ENCODE data around the gene KAT2B. TPM values are rescaled to one million over a fixed set of nuclear protein-coding genes. Genes with fewer than 3 reads are reported as not detected.

Gene KAT2B
- total and polyA plus RNA-seq, 2 of the 8 experiments (the other 6 are each of a cell fraction or from before 2014, with no cell fraction given): 0.24 to 0.91 TPM

DNA sequence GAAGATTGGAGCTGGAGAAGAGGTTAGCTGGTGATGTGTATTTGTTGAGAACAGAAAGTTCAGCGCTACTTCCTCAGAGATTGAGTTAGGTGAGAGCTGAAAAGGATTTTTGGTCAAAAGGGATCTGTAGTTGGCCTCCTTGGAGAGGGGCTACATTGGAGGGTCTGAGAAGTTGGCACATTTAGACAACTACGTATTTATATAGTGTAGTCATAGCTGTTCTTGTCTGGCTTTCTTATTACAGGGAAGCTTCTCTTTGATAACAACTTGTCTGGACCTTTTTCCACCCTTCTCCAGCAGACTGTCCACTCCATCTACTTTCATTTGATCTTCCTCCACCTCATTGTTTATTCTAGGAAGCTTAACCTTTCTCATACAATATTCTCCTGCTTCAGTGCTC, 43.7 kb downstream of the KAT2B start:
- no peaks in the 10 kb centered on the region for H3K79me1 ChIP-seq (ENCODE audit: low read depth, low read length)
- H2BK15ac ChIP-seq (ENCODE audit: low read length): no peak overlapping the region
- H3K18ac ChIP-seq (ENCODE audit: extremely low read depth, low read length): no peak overlapping the region
- no peak overlapping the region for H3K14ac ChIP-seq (ENCODE audit: insufficient read length)
- H2BK20ac ChIP-seq (ENCODE audit: low read length): no peak overlapping the region
- no peaks in the 10 kb centered on the region for H3K23me2 ChIP-seq (ENCODE audit: low read depth, low read length)
- no peak overlapping the region for H3K23ac ChIP-seq (ENCODE audit: insufficient read length)
- H3K4me3 ChIP-seq (ENCODE audit: extremely low read depth in 1 of 4, insufficient read depth in 2 of 4, low read depth in 3 of 4, low read length in 4 of 4): no peak overlapping the region
- no peak overlapping the region for H4K5ac ChIP-seq (ENCODE audit: insufficient read length, low read depth, low read length)
- ChIA-PET CTCF (ENCODE audit: partially characterized antibody) (interaction anchor here (0.6 to 1.2 kb wide), 2 partner anchors 10 to 199 kb away, joined by 4 to 5 read pairs; no protein-coding TSS in a partner anchor), POLR2A (ENCODE audit: partially characterized antibody) (no interaction called here)
- no peak overlapping the region for H2AK5ac ChIP-seq (ENCODE audit: low read depth, low read length)
- no peak overlapping the region for H3K27ac ChIP-seq (ENCODE audit: low read depth, low read length)
- DNase-seq (ENCODE audit: low read depth in 1 of 2, low spot score in 2 of 2): no peak
- FAIRE-seq: no peak
- no peak overlapping the region for H4K8ac ChIP-seq (ENCODE audit: extremely low read depth, insufficient read depth, low read length)
- H3K4me1 ChIP-seq (replicated peaks in 1 of 4; ENCODE audit: control insufficient read depth in 3 of 4, insufficient read depth in 4 of 4, low read length in 3 of 4): no peaks in the 10 kb centered on the region
- H3K4ac ChIP-seq (replicated peaks; ENCODE audit: insufficient read length, low read depth, low read length): no peak overlapping the region
- H3K9me3 ChIP-seq (ENCODE audit: insufficient read depth in 2 of 2, low read depth in 1 of 2, low read length in 1 of 2): no peaks in the 10 kb centered on the region
- TF ChIP-seq, protein P1, sequence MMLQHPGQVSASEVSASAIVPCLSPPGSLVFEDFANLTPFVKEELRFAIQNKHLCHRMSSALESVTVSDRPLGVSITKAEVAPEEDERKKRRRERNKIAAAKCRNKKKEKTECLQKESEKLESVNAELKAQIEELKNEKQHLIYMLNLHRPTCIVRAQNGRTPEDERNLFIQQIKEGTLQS (IDR thresholded peaks at IDR 0.05; ENCODE audit: insufficient read depth, low read depth, low read length): no peak
- TF ChIP-seq RXRA (IDR thresholded peaks at IDR 0.05; ENCODE audit: insufficient read depth, low read depth, low read length): no peak
- no peak for TF ChIP-seq FOSL1 (IDR thresholded peaks at IDR 0.05; ENCODE audit: insufficient read depth, low read depth, low read length)
- no peak for TF ChIP-seq PHF8 (conservative IDR thresholded peaks at IDR 0.05; ENCODE audit: low read depth, low read length)
- no peak for TF ChIP-seq GABPA (IDR thresholded peaks at IDR 0.05; ENCODE audit: borderline replicate concordance, insufficient read depth, low read length)
- no peak for TF ChIP-seq POLR2A (IDR thresholded peaks at IDR 0.05; ENCODE audit: control extremely low read depth in 1 of 2, low read depth in 2 of 2, low read length in 2 of 2)
- TF ChIP-seq RFX5 (IDR thresholded peaks at IDR 0.05; ENCODE audit: borderline replicate concordance, low read depth, low read length): no peak
- TF ChIP-seq CTBP2 (IDR thresholded peaks at IDR 0.05; ENCODE audit: borderline replicate concordance, insufficient read depth, insufficient read length, low read length): no peak
- TF ChIP-seq NRF1 (IDR thresholded peaks at IDR 0.05; ENCODE audit: low read depth, low read length): no peak
- H3K27me3 ChIP-seq (replicated peaks in 1 of 4; ENCODE audit: control insufficient read depth in 3 of 4, extremely low read depth in 1 of 4, insufficient read depth in 3 of 4, low read length in 3 of 4): no peaks in the 10 kb centered on the region
- 100% methylated on average over 2 of the region's 2 CpGs; no CpG with 5 or more reads in 1 of the 2 experiments for WGBS, 2 experiments (ENCODE audit: extremely low coverage in 1 of 2, insufficient coverage in 1 of 2, insufficient read length in 1 of 2, insufficient replicate concordance in 2 of 2, low coverage in 1 of 2, low lambda C conversion rate in 2 of 2, missing lambda C conversion rate in 1 of 2)
- H3K4me2 ChIP-seq (ENCODE audit: insufficient read depth in 1 of 2, low read depth in 2 of 2, low read length in 2 of 2): no peak overlapping the region
- no peak overlapping the region for H2BK120ac ChIP-seq (replicated peaks; ENCODE audit: low read depth, low read length)
- no peaks in the 10 kb centered on the region for H4K20me1 ChIP-seq (replicated peaks in 1 of 2; ENCODE audit: control insufficient read depth in 1 of 2, insufficient read depth in 2 of 2, low read length in 2 of 2)
- H3K56ac ChIP-seq (replicated peaks; ENCODE audit: insufficient read length, low read depth, low read length): no peak overlapping the region
- no peak overlapping the region for H4K91ac ChIP-seq (replicated peaks; ENCODE audit: insufficient read length, low read length)
- no peak overlapping the region for H3K9ac ChIP-seq (replicated peaks in 1 of 4; ENCODE audit: extremely low read depth in 1 of 4, low read depth in 3 of 4, low read length in 3 of 4)
- no peak overlapping the region for H2BK5ac ChIP-seq (ENCODE audit: low read depth, low read length)
- H2BK12ac ChIP-seq (ENCODE audit: low read depth, low read length): no peak overlapping the region
- H3K36me3 ChIP-seq (ENCODE audit: control insufficient read depth in 2 of 4, insufficient read depth in 4 of 4, low read length in 3 of 4): no peaks in the 10 kb centered on the region
- H3K79me2 ChIP-seq (ENCODE audit: control insufficient read depth in 1 of 2, insufficient read depth in 2 of 2, low read length in 2 of 2): no peaks in the 10 kb centered on the region
- H2AFZ ChIP-seq (ENCODE audit: low read length): no peak overlapping the region
